Dendritic cell treated with granulocyte-macrophage colony-stimulating factor and Interleukin-4, amounts not matched to agents 40 ng/mL and 50 ng/mL, for 4 days (primary cell): ENCODE data around the gene COQ3.
"Not testable (repeated sequence)": the region's sequence is repeated elsewhere in the genome, so short reads cannot be mapped to it uniquely, and the experiment has no call there.

ENCODE experiments used
- H3K27ac Mint-ChIP-seq: one replicate; pipeline ENCODE4 v1.8.0; 2022; ENCODE audit warnings: mild to moderate bottlenecking, mixed read lengths
- H3K27me3 Mint-ChIP-seq: one replicate; pipeline ENCODE4 v1.8.0; 2022; ENCODE audit warnings: mild to moderate bottlenecking, mixed read lengths
- H3K36me3 Mint-ChIP-seq: one replicate; pipeline ENCODE4 v1.8.0; 2022; ENCODE audit warnings: low read depth, mixed read lengths
- H3K4me1 Mint-ChIP-seq: one replicate; pipeline ENCODE4 v1.8.0; 2022; ENCODE audit warnings: low read depth, mixed read lengths
- H3K4me3 Mint-ChIP-seq: one replicate; pipeline ENCODE4 v1.8.0; 2022; ENCODE audit warnings: mild to moderate bottlenecking, moderate library complexity, mixed read lengths
- H3K9me3 Mint-ChIP-seq: one replicate; pipeline ENCODE4 v1.8.0; 2022; ENCODE audit warnings: mixed read lengths
- intact Hi-C: fragments of 100-400 bp; cut with micrococcal nuclease; formaldehyde crosslinking; loops from one replicate; pipeline ENCODE4 v1.15.0; 2022

The COQ3 gene

GRCh38 chr6:99356641-99357040 lies 37.4 kb downstream of the COQ3 start:
- no peak overlapping the region for H3K27ac Mint-ChIP-seq
- H3K36me3 Mint-ChIP-seq, result no peaks in the 10 kb centered on the region
- intact Hi-C loops, result no loop called here
- no peaks in the 10 kb centered on the region for H3K4me1 Mint-ChIP-seq
- no peaks in the 10 kb centered on the region for H3K9me3 Mint-ChIP-seq
- peaks cover 41% of the 10 kb centered on the region for H3K27me3 Mint-ChIP-seq
- H3K4me3 Mint-ChIP-seq, result no peak overlapping the region

GRCh38 chr6:99354983-99355382 lies 39.0 kb downstream of the COQ3 start:
- Mint-ChIP-seq H3K4me1 (no peaks in the 10 kb centered on the region), H3K4me3 (no peak overlapping the region), H3K27me3 (peaks cover 49% of the 10 kb centered on the region), H3K27ac (no peak overlapping the region), H3K9me3 (no peaks in the 10 kb centered on the region), H3K36me3 (no peaks in the 10 kb centered on the region)
- intact Hi-C loops, result no loop called here

DNA sequence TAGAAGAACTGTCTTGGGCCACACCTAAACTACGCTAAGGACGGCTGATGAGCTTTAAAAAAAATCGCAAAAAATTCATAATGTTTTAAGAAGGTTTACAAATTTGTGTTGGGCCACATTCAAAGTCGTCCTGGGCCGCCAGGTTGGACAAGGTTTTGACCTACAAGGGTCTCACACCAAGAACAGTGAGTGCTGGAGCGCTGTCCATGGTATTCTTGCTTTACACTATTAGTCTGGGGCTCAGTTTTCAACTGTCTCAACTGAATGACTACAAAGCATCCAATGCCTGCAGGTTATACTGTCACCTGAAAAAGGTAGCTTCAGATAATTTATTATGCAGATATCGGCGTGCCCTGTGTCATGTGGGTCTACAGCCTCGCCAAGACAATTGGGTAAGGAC lies 40.9 kb downstream of the COQ3 start:
- Mint-ChIP-seq H3K9me3 (no peaks in the 10 kb centered on the region), H3K4me1 (no peaks in the 10 kb centered on the region), H3K4me3 (no peak overlapping the region), H3K36me3 (no peaks in the 10 kb centered on the region), H3K27ac (no peak overlapping the region), H3K27me3 (peaks cover 60% of the 10 kb centered on the region)
- intact Hi-C loops, result no loop called here

DNA sequence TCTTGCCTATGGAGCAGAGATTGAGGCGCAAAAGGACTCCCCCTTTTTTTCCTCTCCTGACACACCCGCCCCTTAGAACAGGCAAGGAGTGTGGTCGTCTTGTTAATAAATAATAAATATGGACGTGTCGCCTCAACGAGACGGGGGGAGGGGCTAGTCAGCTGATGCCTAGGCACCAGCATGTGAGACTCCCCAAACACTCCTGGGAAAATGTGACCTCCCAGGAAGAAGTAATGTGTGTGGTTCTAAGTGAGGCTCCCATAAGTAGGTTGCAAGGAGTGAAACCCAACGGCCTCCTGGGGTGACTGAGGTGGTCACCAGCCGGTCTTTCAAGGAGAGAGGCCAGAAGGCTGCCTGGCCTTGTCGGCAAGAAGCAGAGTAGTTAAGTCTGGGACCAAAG lies 43.4 kb downstream of the COQ3 start:
- Mint-ChIP-seq H3K4me1 (no peaks in the 10 kb centered on the region), H3K9me3 (no peaks in the 10 kb centered on the region), H3K36me3 (no peaks in the 10 kb centered on the region), H3K27ac (no peak overlapping the region), H3K4me3 (no peak overlapping the region), H3K27me3 (peaks cover 72% of the 10 kb centered on the region)
- intact Hi-C loops, result no loop called here

- H3K36me3 Mint-ChIP-seq, result no peaks in the 10 kb centered on the region
- intact Hi-C loops, result no loop called here
- H3K27ac Mint-ChIP-seq, result no peak within 1 kb of the TSS
- no peaks in the 10 kb centered on the region for H3K4me1 Mint-ChIP-seq
- H3K4me3 Mint-ChIP-seq, result peak within 1 kb of the TSS; percentile 30
- H3K9me3 Mint-ChIP-seq, result no peaks in the 10 kb centered on the region
- H3K27me3 Mint-ChIP-seq, result peaks cover 67% of the 10 kb centered on the region
Measured at GRCh38 chr6:99349171-99350141, 44.5 kb downstream of the COQ3 start, which contains the start of gene FAXC. Gene FAXC, minus strand, starts transcription at chr6:99349674. Its CDS starts 302 bp downstream, at chr6:99349372.

- H3K4me3 Mint-ChIP-seq, result peak overlapping the region; percentile 30
- peaks cover 68% of the 10 kb centered on the region for H3K27me3 Mint-ChIP-seq
- no peak overlapping the region for H3K27ac Mint-ChIP-seq
- intact Hi-C loops, result no loop called here
- H3K4me1 Mint-ChIP-seq, result no peaks in the 10 kb centered on the region
- no peaks in the 10 kb centered on the region for H3K36me3 Mint-ChIP-seq
- H3K9me3 Mint-ChIP-seq, result no peaks in the 10 kb centered on the region
Measured at GRCh38 chr6:99348288-99349170, 45.5 kb downstream of the COQ3 start.

- no peaks in the 10 kb centered on the region for H3K36me3 Mint-ChIP-seq
Measured at GRCh38 chr6:99347804-99348203, 46.2 kb downstream of the COQ3 start.

GRCh38 chr6:99346595-99346994 lies 47.4 kb downstream of the COQ3 start:
- H3K4me3 Mint-ChIP-seq, result no peak overlapping the region
- no peaks in the 10 kb centered on the region for H3K4me1 Mint-ChIP-seq
- no peaks in the 10 kb centered on the region for H3K9me3 Mint-ChIP-seq
- intact Hi-C loops, result no loop called here
- H3K27ac Mint-ChIP-seq, result no peak overlapping the region
- H3K27me3 Mint-ChIP-seq, result peaks cover 58% of the 10 kb centered on the region
- H3K36me3 Mint-ChIP-seq, result no peaks in the 10 kb centered on the region

More at GRCh38 chr6:99347804-99348203, 46.2 kb downstream of the COQ3 start:
- Mint-ChIP-seq H3K4me3 (no peak overlapping the region), H3K27ac (no peak overlapping the region), H3K27me3 (peaks cover 65% of the 10 kb centered on the region), H3K9me3 (no peaks in the 10 kb centered on the region), H3K4me1 (no peaks in the 10 kb centered on the region)
- intact Hi-C loops, result no loop called here

GRCh38 chr6:99345164-99345563 lies 48.8 kb downstream of the COQ3 start:
- Mint-ChIP-seq H3K27me3 (peaks cover 45% of the 10 kb centered on the region), H3K4me3 (no peak overlapping the region), H3K9me3 (no peaks in the 10 kb centered on the region), H3K36me3 (no peaks in the 10 kb centered on the region), H3K27ac (no peak overlapping the region), H3K4me1 (no peaks in the 10 kb centered on the region)
- intact Hi-C loops, result no loop called here

GRCh38 chr6:99344289-99344688 lies 49.7 kb downstream of the COQ3 start:
- H3K36me3 Mint-ChIP-seq, result no peaks in the 10 kb centered on the region
- intact Hi-C loops, result no loop called here
- H3K27me3 Mint-ChIP-seq, result peaks cover 43% of the 10 kb centered on the region
- no peaks in the 10 kb centered on the region for H3K4me1 Mint-ChIP-seq
- no peak overlapping the region for H3K27ac Mint-ChIP-seq
- H3K9me3 Mint-ChIP-seq, result no peaks in the 10 kb centered on the region
- no peak overlapping the region for H3K4me3 Mint-ChIP-seq

GRCh38 chr6:99341862-99342455 lies 52.0 kb downstream of the COQ3 start:
- no peaks in the 10 kb centered on the region for H3K4me1 Mint-ChIP-seq
- intact Hi-C loops, result no loop called here
- H3K36me3 Mint-ChIP-seq, result no peaks in the 10 kb centered on the region
- peaks cover 31% of the 10 kb centered on the region for H3K27me3 Mint-ChIP-seq
- H3K4me3 Mint-ChIP-seq, result no peak overlapping the region
- no peak overlapping the region for H3K27ac Mint-ChIP-seq
- H3K9me3 Mint-ChIP-seq, result no peaks in the 10 kb centered on the region

GRCh38 chr6:99338188-99338587 lies 55.8 kb downstream of the COQ3 start:
- peaks cover 19% of the 10 kb centered on the region for H3K27me3 Mint-ChIP-seq
- no peak overlapping the region for H3K4me3 Mint-ChIP-seq
- H3K4me1 Mint-ChIP-seq, result no peaks in the 10 kb centered on the region
- intact Hi-C loops, result loop anchor here (10.0 kb wide), 1 partner anchor 87 kb away; the partner anchor contains the start of gene PNISR
- H3K9me3 Mint-ChIP-seq, result no peaks in the 10 kb centered on the region
- H3K27ac Mint-ChIP-seq, result no peak overlapping the region
- H3K36me3 Mint-ChIP-seq, result no peaks in the 10 kb centered on the region

- not testable (repeated sequence) for H3K4me1 Mint-ChIP-seq, H3K4me3 Mint-ChIP-seq, H3K27ac Mint-ChIP-seq, H3K36me3 Mint-ChIP-seq, H3K9me3 Mint-ChIP-seq
- intact Hi-C loops, result loop anchor here (10.0 kb wide), 1 partner anchor 90 kb away; the partner anchor contains the start of gene PNISR
- H3K27me3 Mint-ChIP-seq, result peaks cover 16% of the 10 kb centered on the region
Measured at GRCh38 chr6:99335298-99335697, 58.7 kb downstream of the COQ3 start.
